ENCODE results near the gene B4GALT1. TPM values are rescaled to one million over a fixed set of nuclear protein-coding genes. Genes with fewer than 3 reads are reported as not detected.

B4GALT1 gene
- total and polyA plus RNA-seq, 10 donors: 18.1 to 111 (median 82.7) TPM

DNA sequence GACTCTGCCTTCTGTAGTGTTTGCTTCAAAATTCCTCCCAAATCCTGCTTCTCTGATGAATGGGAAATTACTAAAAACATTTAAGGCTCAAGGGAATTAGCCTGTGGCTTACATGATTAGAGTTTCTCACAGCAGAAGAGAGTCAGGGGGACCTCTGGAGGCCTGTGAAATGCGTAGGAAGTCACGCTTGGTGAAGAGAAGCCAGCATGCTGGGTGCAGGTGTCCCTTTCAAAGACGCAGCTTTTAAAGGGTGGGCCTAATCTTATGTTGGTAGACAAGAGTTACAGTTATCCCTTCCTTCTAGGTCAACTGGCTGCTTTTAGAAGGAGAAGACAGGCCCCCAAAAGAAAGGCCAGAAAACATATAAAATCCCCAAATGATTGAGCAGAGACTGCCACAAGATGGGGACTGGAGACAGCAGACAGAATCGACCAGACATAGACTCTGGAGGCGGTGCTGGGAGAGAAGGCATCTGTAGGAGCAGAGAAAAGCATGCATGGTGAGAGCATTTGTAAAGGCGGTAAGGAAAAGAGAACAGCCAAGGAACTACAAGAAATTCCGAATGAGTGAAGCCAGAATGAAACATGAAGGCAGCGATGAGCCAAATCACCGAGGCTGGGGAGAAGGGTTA, 42.3 kb downstream of the B4GALT1 start:
- 68 to 79% (median 77%) methylated on average over 9 of the region's 9 CpGs for WGBS, 5 donors
- Histone ChIP-seq H3K27me3 (replicated peaks in 1 of 7) (no peaks in the 10 kb centered on the region), H3K4me1 (peaks cover 25 to 98% (median 52%) of the 10 kb centered on the region in 6 donors), H3K27ac (peak overlapping the region; percentile 30 to 85 (median 74)), H3K36me3 (peaks cover 0 to 96% (median 32%) of the 10 kb centered on the region in 6 donors), H3K4me3 (no peak overlapping the region), H3K9me3 (no peaks in the 10 kb centered on the region)
- no peak for TF ChIP-seq POLR2A (IDR thresholded peaks at IDR 0.05)
- TF ChIP-seq, protein P1, sequence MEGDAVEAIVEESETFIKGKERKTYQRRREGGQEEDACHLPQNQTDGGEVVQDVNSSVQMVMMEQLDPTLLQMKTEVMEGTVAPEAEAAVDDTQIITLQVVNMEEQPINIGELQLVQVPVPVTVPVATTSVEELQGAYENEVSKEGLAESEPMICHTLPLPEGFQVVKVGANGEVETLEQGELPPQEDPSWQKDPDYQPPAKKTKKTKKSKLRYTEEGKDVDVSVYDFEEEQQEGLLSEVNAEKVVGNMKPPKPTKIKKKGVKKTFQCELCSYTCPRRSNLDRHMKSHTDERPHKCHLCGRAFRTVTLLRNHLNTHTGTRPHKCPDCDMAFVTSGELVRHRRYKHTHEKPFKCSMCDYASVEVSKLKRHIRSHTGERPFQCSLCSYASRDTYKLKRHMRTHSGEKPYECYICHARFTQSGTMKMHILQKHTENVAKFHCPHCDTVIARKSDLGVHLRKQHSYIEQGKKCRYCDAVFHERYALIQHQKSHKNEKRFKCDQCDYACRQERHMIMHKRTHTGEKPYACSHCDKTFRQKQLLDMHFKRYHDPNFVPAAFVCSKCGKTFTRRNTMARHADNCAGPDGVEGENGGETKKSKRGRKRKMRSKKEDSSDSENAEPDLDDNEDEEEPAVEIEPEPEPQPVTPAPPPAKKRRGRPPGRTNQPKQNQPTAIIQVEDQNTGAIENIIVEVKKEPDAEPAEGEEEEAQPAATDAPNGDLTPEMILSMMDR (IDR thresholded peaks at IDR 0.05 in 8 of 11, conservative IDR thresholded peaks at IDR 0.05 in 3 of 11): no peak
- TF ChIP-seq POLR2AphosphoS5 (IDR thresholded peaks at IDR 0.05): peak in 1 of 3 donors; percentile 60
- DNase-seq: peak; percentile 74
- intact Hi-C loops (cut with DNase I; ENCODE audit: low total_unique reads): loop anchor here (5.0 kb wide), 1 partner anchor 47 kb away; no protein-coding TSS in a partner anchor

DNA sequence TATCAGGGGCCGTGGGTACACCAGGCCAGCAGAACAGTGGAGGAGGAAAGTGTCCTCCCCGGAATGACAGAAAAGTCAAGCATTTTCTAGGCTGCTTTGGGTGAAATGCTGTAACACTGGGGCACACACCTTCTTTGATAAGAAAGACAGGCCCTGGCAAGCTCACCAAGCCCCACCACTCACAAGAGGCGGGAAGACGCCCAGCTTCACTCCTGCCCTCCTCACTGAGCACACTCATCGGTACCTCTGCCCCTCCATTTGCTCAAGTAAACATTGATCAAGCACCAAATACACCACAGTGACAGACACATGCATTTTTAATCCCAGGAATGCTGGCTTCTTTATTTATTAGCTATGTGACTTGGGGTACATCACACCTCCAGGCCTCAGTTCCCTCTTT, 43.1 kb downstream of the B4GALT1 start:
- Histone ChIP-seq H3K27ac (peak overlapping the region in 7 of 8 donors; percentile 30 to 85 (median 77)), H3K4me1 (peaks cover 19 to 93% (median 43%) of the 10 kb centered on the region in 6 donors), H3K36me3 (peaks cover 0 to 96% (median 36%) of the 10 kb centered on the region in 6 donors), H3K4me3 (no peak overlapping the region), H3K27me3 (replicated peaks in 1 of 7) (no peaks in the 10 kb centered on the region), H3K9me3 (no peaks in the 10 kb centered on the region)
- peak; percentile 57 for DNase-seq
- intact Hi-C loops (cut with DNase I; ENCODE audit: low total_unique reads): loop anchor here (5.0 kb wide), 1 partner anchor 48 kb away; no protein-coding TSS in a partner anchor
- TF ChIP-seq, protein P1 (IDR thresholded peaks at IDR 0.05 in 8 of 11, conservative IDR thresholded peaks at IDR 0.05 in 3 of 11): no peak
- TF ChIP-seq POLR2A (IDR thresholded peaks at IDR 0.05) (no peak), POLR2AphosphoS5 (IDR thresholded peaks at IDR 0.05) (no peak)
- 93 to 100% (median 94%) methylated on average over 5 of the region's 5 CpGs for WGBS, 5 donors

DNA sequence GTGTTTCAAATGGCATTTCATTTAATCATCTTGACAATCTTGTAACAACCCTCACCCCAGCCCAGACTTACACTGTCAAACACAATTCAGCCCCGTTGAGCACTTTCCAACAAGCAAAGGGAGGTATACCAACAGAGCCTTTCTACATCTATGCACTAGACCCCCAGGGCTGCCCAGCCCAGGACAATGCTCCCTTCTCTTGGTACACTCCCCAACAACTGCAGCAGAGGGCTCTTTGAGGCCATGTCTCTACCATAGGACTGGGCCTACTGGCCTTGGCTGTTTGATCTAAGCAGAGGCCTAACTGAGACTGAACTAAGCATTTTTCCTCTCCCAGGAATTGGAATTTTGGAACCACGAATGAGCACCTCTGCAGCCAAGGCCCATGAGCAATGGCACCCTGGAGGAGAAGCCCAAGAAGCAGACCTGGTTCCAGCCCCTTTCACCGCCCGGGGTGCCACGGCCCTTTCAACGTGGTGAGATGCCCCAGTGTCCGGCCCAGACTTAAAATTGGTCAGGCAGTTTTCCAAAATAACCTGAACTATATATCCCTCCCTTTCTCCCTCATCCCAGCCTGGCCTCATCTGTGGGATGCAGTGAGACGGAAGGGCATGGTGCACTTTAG, 43.6 kb downstream of the B4GALT1 start:
- Histone ChIP-seq H3K9me3 (no peaks in the 10 kb centered on the region), H3K27ac (peak overlapping the region in 7 of 8 donors; percentile 30 to 85 (median 77)), H3K36me3 (peaks cover 0 to 96% (median 37%) of the 10 kb centered on the region in 6 donors), H3K27me3 (replicated peaks in 1 of 7) (no peaks in the 10 kb centered on the region), H3K4me1 (peaks cover 18 to 93% (median 38%) of the 10 kb centered on the region in 6 donors), H3K4me3 (no peak overlapping the region)
- intact Hi-C loops (cut with DNase I; ENCODE audit: low total_unique reads): loop anchor here (5.0 kb wide), 1 partner anchor 49 kb away; no protein-coding TSS in a partner anchor
- 93 to 98% (median 96%) methylated on average over 8 of the region's 8 CpGs for WGBS, 5 donors
- peak; percentile 55 for DNase-seq
- no peak for TF ChIP-seq POLR2AphosphoS5 (IDR thresholded peaks at IDR 0.05)
- no peak for TF ChIP-seq POLR2A (IDR thresholded peaks at IDR 0.05)
- TF ChIP-seq, protein P1 (IDR thresholded peaks at IDR 0.05 in 8 of 11, conservative IDR thresholded peaks at IDR 0.05 in 3 of 11): no peak

DNA sequence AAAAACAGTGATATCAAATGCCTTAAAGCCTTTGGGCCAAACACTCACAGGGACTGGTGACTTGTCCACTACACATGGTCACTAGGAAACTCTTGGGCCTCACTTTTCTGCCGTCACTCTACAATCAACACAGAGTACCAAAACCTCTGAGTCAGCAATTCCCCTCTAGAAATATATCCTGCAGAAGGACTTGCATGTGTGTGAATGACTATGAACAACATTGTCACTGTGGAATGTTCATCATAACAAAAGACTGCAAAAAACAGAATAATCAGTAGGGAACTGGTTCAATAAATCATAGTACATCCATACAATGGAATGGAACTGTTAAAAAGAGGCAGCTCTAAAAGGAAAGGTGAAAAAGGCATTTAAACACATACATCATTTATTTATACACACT, 46.5 kb downstream of the B4GALT1 start:
- Histone ChIP-seq H3K4me1 (peaks cover 21 to 92% (median 42%) of the 10 kb centered on the region in 6 donors), H3K27ac (peak overlapping the region in 1 of 8 donors; percentile 41), H3K9me3 (no peaks in the 10 kb centered on the region), H3K36me3 (peaks cover 0 to 96% (median 35%) of the 10 kb centered on the region in 6 donors), H3K4me3 (no peak overlapping the region), H3K27me3 (replicated peaks in 1 of 7) (no peaks in the 10 kb centered on the region)
- TF ChIP-seq, protein P1 (IDR thresholded peaks at IDR 0.05 in 8 of 11, conservative IDR thresholded peaks at IDR 0.05 in 3 of 11): no peak
- no peak for TF ChIP-seq POLR2A (IDR thresholded peaks at IDR 0.05)
- no peak for TF ChIP-seq POLR2AphosphoS5 (IDR thresholded peaks at IDR 0.05)
- WGBS, 5 donors: 70 to 95% (median 80%) methylated on average over 1 of the region's 1 CpG
- DNase-seq: no peak
- intact Hi-C loops (cut with DNase I; ENCODE audit: low total_unique reads): loop anchor here (5.0 kb wide), 1 partner anchor 52 kb away; no protein-coding TSS in a partner anchor

Data from spleen (tissue), 11 donors.